MM.1S (cell line): Measurements from ENCODE around the gene SHISA9.

Source experiments
- DNase-seq: peaks from one replicate; pipeline ENCODE4 v3.0.0-alpha.2; 2015
- H2AFZ ChIP-seq: fragments of 300-600 bp; sonication (generic); 2 replicates; pipeline ENCODE4 v1.6.0; 2016; ENCODE audit warnings: antibody characterized with exemption, low read length
- H3F3A ChIP-seq: fragments of 300-600 bp; sonication (generic); 2 replicates; pipeline ENCODE4 v1.6.1; 2016; ENCODE audit warnings: mild to moderate bottlenecking, antibody characterized with exemption, low read length, moderate library complexity, mixed read lengths; ENCODE audit not compliant: insufficient read depth
- H3K27ac ChIP-seq: fragments of 300-600 bp; sonication (generic); 2 replicates; pipeline ENCODE4 v1.5.1; 2016; ENCODE audit warnings: mild to moderate bottlenecking, low read length
- H3K27me3 ChIP-seq: fragments of 300-600 bp; sonication (generic); replicated peaks from 2 replicates; pipeline ENCODE4 v1.6.0; 2016; ENCODE audit warnings: low read length; ENCODE audit not compliant: insufficient read depth
- H3K36me3 ChIP-seq: fragments of 300-600 bp; sonication (generic); replicated peaks from 2 replicates; pipeline ENCODE4 v1.6.1; 2016; ENCODE audit warnings: mild to moderate bottlenecking, low read length, mixed read lengths; ENCODE audit not compliant: insufficient read depth
- H3K4me1 ChIP-seq: fragments of 300-600 bp; sonication (generic); 2 replicates; pipeline ENCODE4 v1.6.1; 2016; ENCODE audit warnings: low read length, mixed read lengths
- H3K4me2 ChIP-seq: fragments of 300-600 bp; sonication (generic); 2 replicates; pipeline ENCODE4 v1.6.0; 2016; ENCODE audit warnings: low read depth, low read length
- H3K4me3 ChIP-seq: fragments of 300-600 bp; sonication (generic); 2 replicates; pipeline ENCODE4 v1.5.1; 2016; ENCODE audit warnings: low read length, mixed read lengths
- H3K79me2 ChIP-seq: fragments of 300-600 bp; sonication (generic); 2 replicates; pipeline ENCODE4 v1.6.1; 2016; ENCODE audit warnings: mixed run types, low read length, mixed read lengths
- H3K9ac ChIP-seq: fragments of 300-600 bp; sonication (generic); 2 replicates; pipeline ENCODE4 v1.6.1; 2016; ENCODE audit warnings: low read length, mixed read lengths
- H3K9me2 ChIP-seq: fragments of 300-600 bp; sonication (generic); replicated peaks from 2 replicates; pipeline ENCODE4 v1.6.1; 2016; ENCODE audit warnings: mild to moderate bottlenecking, low read length, mixed read lengths; ENCODE audit not compliant: insufficient read depth
- H3K9me3 ChIP-seq: fragments of 300-600 bp; sonication (generic); replicated peaks from 2 replicates; pipeline ENCODE4 v1.6.1; 2016; ENCODE audit warnings: mild to moderate bottlenecking, low read length, mixed read lengths; ENCODE audit not compliant: insufficient read depth
- H4K20me1 ChIP-seq: fragments of 300-600 bp; sonication (generic); 2 replicates; pipeline ENCODE4 v1.6.1; 2016; ENCODE audit warnings: mild to moderate bottlenecking, low read length, moderate library complexity, mixed read lengths; ENCODE audit not compliant: insufficient read depth
- CTCF ChIP-seq: fragments of 300-600 bp; sonication (generic); IDR thresholded peaks from 2 replicates; pipeline ENCODE4 v1.5.1; 2016; ENCODE audit warnings: antibody characterized with exemption, low read length, mixed read lengths
- EZH2 ChIP-seq: fragments of 300-600 bp; sonication (generic); optimal IDR thresholded peaks from 2 replicates; pipeline ENCODE3; 2017; ENCODE audit warnings: low read depth, mild to moderate bottlenecking, antibody characterized with exemption, low read length, mixed read lengths
- EZH2phosphoT487 ChIP-seq: fragments of 300-600 bp; sonication (generic); IDR thresholded peaks from 2 replicates; pipeline ENCODE4 v1.6.1; 2018; ENCODE audit warnings: antibody characterized with exemption, low read length

SHISA9 gene

GRCh38 chr16:13289515-13289914 lies 388.1 kb downstream of the SHISA9 start:
- TF ChIP-seq EZH2 = no peak
- TF ChIP-seq EZH2phosphoT487 = no peak
- no peak for TF ChIP-seq CTCF
- Histone ChIP-seq H3F3A (no peaks in the 10 kb centered on the region), H2AFZ (no peak overlapping the region), H4K20me1 (no peaks in the 10 kb centered on the region), H3K9ac (no peak overlapping the region), H3K27ac (no peak overlapping the region), H3K27me3 (no peaks in the 10 kb centered on the region), H3K4me1 (no peaks in the 10 kb centered on the region), H3K36me3 (no peaks in the 10 kb centered on the region), H3K79me2 (no peaks in the 10 kb centered on the region), H3K4me3 (no peak overlapping the region), H3K9me3 (no peaks in the 10 kb centered on the region), H3K9me2 (no peaks in the 10 kb centered on the region), H3K4me2 (no peak overlapping the region)
- no peak for DNase-seq
